Central memory CD8-positive, alpha-beta T cell (primary cell): ENCODE data around the gene PRKAR2A.

Source experiments
- ATAC-seq: fragments of 150-1000 bp; cut with Tn5 transposase; replicated peaks from 2 replicates; pipeline ENCODE4 v1.10.0; 2022; ENCODE audit warnings: mild to moderate bottlenecking, moderate FRiP score, moderate number of reproducible peaks; ENCODE audit not compliant: poor library complexity, severe bottlenecking; ENCODE audit errors: extremely low read depth
- DNase-seq, 2 donors: peaks; one replicate each; pipeline ENCODE4 v3.0.0; 2021; ENCODE audit warnings: low spot score in 2 of 2
- H3K27ac Mint-ChIP-seq: one replicate; pipeline ENCODE4 v1.8.0; 2022; ENCODE audit warnings: low read depth, mild to moderate bottlenecking, moderate library complexity, mixed read lengths
- H3K27me3 Mint-ChIP-seq: one replicate; pipeline ENCODE4 v1.8.0; 2022; ENCODE audit warnings: mixed read lengths
- H3K36me3 Mint-ChIP-seq: one replicate; pipeline ENCODE4 v1.8.0; 2022; ENCODE audit warnings: mild to moderate bottlenecking, moderate library complexity, mixed read lengths; ENCODE audit not compliant: insufficient read depth
- H3K4me1 Mint-ChIP-seq: one replicate; pipeline ENCODE4 v1.8.0; 2022; ENCODE audit warnings: mixed read lengths
- H3K4me3 Mint-ChIP-seq: one replicate; pipeline ENCODE4 v1.8.0; 2022; ENCODE audit warnings: mild to moderate bottlenecking, moderate library complexity, mixed read lengths
- H3K9me3 Mint-ChIP-seq: one replicate; pipeline ENCODE4 v1.8.0; 2022; ENCODE audit warnings: mixed read lengths

PRKAR2A gene

DNA sequence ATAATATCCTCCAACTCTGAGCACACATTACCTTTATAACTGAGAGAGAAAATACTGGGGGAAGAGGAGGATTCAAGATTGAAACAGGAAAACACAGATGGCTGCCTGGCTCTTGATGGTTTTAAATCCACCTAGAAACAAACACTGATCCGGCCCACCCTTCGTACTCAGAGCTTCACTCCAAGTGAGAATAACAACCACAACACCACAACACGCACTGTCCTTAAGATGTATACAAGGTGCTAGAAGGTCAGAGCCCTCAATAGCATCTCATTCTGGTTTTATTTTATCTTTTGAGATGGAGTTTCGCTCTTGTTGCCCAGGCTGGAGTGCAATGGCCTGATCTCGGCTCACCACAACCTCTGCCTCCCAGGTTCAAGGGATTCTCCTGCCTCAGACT lies 140.5 kb downstream of the PRKAR2A start:
- DNase-seq (no peak), ATAC-seq (no peak)
- peaks cover 45% of the 10 kb centered on the region for H3K36me3 Mint-ChIP-seq
- no peaks in the 10 kb centered on the region for H3K9me3 Mint-ChIP-seq
- H3K27ac Mint-ChIP-seq, result no peak overlapping the region
- H3K4me1 Mint-ChIP-seq, result peaks cover 57% of the 10 kb centered on the region
- H3K4me3 Mint-ChIP-seq, result no peak overlapping the region
- no peaks in the 10 kb centered on the region for H3K27me3 Mint-ChIP-seq

DNA sequence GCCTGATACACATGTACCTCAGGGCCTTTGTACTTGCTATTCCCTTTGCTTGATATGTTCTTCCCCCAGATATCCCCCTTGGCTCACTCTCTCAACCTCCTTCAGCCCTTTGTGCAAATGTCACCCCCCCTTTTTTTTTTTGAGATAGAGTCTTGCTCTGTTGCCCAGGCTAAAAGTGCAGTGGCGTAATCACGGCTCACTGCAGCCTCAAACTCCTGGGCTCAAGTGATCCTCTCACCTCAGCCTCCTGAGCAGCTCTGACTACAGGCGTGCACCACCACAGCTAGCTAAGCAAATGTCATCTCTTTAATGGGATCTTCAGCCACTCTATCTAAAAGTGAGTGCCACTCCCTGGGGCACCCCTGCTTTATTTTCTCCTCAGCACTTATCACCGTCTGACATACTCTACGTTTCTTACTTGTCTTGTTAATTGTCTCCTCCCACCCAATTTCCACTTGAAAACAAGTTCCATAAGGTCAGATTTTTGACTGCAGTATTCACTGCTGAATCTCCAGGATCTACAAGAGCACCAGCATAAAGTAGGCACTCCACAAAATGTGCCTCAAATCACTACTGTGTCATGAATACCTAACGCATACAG lies 145.3 kb downstream of the PRKAR2A start:
- no peaks in the 10 kb centered on the region for H3K27me3 Mint-ChIP-seq
- H3K4me1 Mint-ChIP-seq, result peaks cover 44% of the 10 kb centered on the region
- no peak for DNase-seq
- peak overlapping the region; percentile 20 for H3K27ac Mint-ChIP-seq
- peaks cover 33% of the 10 kb centered on the region for H3K36me3 Mint-ChIP-seq
- no peaks in the 10 kb centered on the region for H3K9me3 Mint-ChIP-seq
- no peak overlapping the region for H3K4me3 Mint-ChIP-seq
- no peak for ATAC-seq

DNA sequence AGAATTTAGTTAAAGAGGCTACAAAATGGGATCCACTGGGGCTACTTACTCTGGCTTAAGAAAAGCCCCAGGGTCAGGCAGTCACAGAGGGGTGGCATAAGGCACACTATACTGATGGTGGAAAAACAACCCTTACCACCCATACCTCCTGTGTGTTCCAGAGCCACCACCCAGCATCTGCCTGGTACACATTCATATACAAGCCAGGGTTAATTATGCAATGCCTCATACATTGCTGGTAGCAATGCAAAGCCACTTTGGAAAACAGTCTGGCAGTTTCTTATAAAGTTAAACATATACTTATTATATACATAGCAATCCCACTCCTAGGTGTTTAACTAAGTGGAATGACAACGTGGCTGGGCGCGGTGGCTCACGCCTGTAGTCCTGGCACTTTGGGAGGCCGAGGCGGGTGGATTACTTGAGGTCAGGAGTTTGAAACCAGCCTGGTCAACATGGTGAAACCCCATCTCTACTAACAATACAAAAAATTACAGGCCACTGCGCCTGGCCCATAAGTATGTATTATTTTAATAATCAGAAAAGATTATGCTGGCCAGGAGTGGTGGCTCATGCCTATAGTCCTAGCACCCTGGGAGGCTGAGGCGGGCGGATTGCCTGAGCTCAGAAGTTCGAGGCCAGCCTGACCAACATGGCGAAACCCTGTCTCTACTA lies 146.8 kb downstream of the PRKAR2A start:
- no peak overlapping the region for H3K27ac Mint-ChIP-seq
- H3K4me1 Mint-ChIP-seq, result peaks cover 33% of the 10 kb centered on the region
- H3K4me3 Mint-ChIP-seq, result no peak overlapping the region
- no peaks in the 10 kb centered on the region for H3K9me3 Mint-ChIP-seq
- no peaks in the 10 kb centered on the region for H3K27me3 Mint-ChIP-seq
- DNase-seq, result no peak
- ATAC-seq, result no peak
- peaks cover 33% of the 10 kb centered on the region for H3K36me3 Mint-ChIP-seq

DNA sequence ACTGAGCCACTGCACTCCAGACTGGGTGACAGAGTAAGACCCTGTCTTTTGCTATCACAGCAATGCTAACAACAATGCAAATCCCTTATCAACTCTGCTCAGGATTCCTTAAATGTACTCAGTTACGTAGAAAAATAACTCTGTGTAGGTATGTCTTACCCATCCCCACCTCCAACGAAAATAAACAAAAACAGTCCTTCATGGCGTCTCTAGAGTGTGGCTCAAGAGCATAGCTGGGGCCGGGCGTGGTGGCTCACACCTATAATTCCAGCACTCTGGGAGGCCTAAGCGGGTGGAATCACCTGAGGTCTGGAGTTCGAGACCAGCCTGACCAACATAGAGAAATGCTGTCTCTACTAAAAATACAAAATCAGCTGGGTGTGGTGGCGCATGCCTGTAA lies 148.8 kb downstream of the PRKAR2A start:
- Mint-ChIP-seq H3K27ac (peak overlapping the region; percentile 46), H3K27me3 (no peaks in the 10 kb centered on the region), H3K36me3 (peaks cover 30% of the 10 kb centered on the region), H3K4me3 (peak overlapping the region; percentile 11), H3K9me3 (no peaks in the 10 kb centered on the region), H3K4me1 (peaks cover 34% of the 10 kb centered on the region)
- ATAC-seq, result no peak
- no peak for DNase-seq

DNA sequence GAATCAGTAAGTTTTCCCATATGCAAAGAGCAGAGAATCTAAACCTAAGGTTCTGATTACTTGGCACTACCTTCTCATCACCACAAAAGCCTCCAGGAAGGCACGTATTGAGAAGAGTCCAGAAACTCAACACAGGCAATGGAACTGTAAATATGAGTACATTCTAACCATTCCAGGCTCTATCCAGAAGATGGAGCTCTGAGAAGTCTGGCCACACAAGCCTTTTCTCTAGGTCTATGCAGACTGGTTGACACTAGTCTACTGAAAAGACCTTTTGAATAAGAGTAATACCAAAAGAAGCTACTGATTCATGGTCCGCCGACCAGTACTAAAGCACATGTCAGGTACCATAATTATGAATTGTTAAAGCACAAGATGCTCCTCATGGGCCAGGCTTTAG lies 149.7 kb downstream of the PRKAR2A start:
- Mint-ChIP-seq H3K27ac (no peak overlapping the region), H3K4me1 (peaks cover 32% of the 10 kb centered on the region)
- no peak for ATAC-seq

DNA sequence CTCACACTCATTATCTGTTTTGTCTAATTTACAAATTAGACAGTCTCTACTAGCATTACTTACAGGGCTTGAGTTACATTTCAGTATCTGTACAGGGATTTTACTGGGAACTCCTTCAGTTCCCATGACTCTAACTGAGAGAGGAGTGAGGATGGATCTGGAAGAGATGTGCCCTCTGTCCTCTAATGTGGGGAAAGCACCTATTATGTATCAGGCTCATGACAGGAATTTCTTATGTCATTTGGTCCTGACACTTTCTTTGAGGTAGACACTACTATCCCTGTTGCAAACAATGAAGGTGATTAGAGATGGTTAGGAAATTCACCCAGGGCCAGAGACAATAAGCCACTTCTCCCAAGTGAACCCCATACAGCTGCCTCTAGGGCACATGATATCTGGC lies 151.1 kb downstream of the PRKAR2A start:
- DNase-seq, result no peak
- no peak for ATAC-seq
- Mint-ChIP-seq H3K36me3 (peaks cover 45% of the 10 kb centered on the region), H3K4me1 (peaks cover 23% of the 10 kb centered on the region), H3K27me3 (no peaks in the 10 kb centered on the region), H3K27ac (no peak overlapping the region), H3K9me3 (no peaks in the 10 kb centered on the region), H3K4me3 (no peak overlapping the region)

More for the DNA sequence above, 149.7 kb downstream of the PRKAR2A start:
- no peaks in the 10 kb centered on the region for H3K9me3 Mint-ChIP-seq
- peaks cover 38% of the 10 kb centered on the region for H3K36me3 Mint-ChIP-seq
- no peak for DNase-seq
- no peaks in the 10 kb centered on the region for H3K27me3 Mint-ChIP-seq
- H3K4me3 Mint-ChIP-seq, result no peak overlapping the region
